Measurements from ENCODE around the gene CHMP4A. TPM values are rescaled to one million over a fixed set of nuclear protein-coding genes. Genes with fewer than 3 reads are reported as not detected.

The CHMP4A gene
- total and polyA plus RNA-seq, 2 of the 13 experiments (the other 11 are each of a cell fraction or from before 2014, with no cell fraction given), result 83.6 to 113 TPM

DNA sequence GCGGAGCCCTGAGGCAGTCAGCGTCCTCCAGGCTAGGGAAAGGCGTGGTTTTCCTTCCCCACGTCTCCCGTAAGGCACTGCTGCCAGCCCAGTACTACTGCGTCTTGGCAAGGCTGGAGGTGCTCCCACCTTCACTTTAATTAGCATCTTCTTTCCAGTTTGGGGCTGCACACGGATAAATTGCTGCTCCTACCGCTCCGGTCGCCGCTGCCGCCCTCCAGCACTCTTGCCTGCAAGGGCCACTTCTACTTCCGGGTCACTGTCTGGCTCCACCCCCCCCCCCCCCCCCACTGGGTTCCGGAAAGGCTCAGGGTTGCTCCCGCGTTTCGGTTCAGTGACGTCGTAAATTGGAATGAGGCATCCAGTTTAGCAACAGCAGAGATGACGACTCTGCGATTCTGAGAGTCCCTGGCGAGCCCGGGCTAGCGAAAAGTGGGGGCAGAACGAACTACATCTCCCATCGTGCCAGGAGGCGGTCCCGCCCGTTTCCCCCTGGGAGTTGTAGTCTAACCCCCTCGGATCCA lies 18.9 kb upstream of the CHMP4A start, which contains the start of gene NEDD8 (continued):
- TF ChIP-seq KMT2A (CRISPR knock-in tag; IDR thresholded peaks at IDR 0.05) (peak; percentile 76), TEF (CRISPR knock-in tag; IDR thresholded peaks at IDR 0.05) (no peak), HOXA7 (CRISPR knock-in tag; IDR thresholded peaks at IDR 0.05) (no peak), ZFX (CRISPR knock-in tag; IDR thresholded peaks at IDR 0.05; ENCODE audit: low read depth) (peak; percentile 91), HCFC1 (IDR thresholded peaks at IDR 0.05; ENCODE audit: low read depth, low read length) (peak; percentile 98), KDM6A (CRISPR knock-in tag; IDR thresholded peaks at IDR 0.05; ENCODE audit: low read depth) (no peak; the same call in none of the 2 replicates), ELF3 (CRISPR knock-in tag; IDR thresholded peaks at IDR 0.05) (peak; percentile 27), ZBTB7A (CRISPR knock-in tag; IDR thresholded peaks at IDR 0.05) (peak; percentile 93), ZNF558 (CRISPR knock-in tag; IDR thresholded peaks at IDR 0.05; ENCODE audit: borderline replicate concordance) (peak; percentile 91; the same call in 1 of the 2 replicates)

GRCh38 chr14:24231263-24232120 lies 18.2 kb upstream of the CHMP4A start:
- H3K9ac ChIP-seq (ENCODE audit: insufficient read depth, low read depth, low read length), result peak overlapping the region; percentile 91
- DNase-seq (ENCODE audit: low spot score) (peak; percentile 40), ATAC-seq (peak; percentile 51), FAIRE-seq (no peak)
- H3K36me3 ChIP-seq (replicated peaks in 1 of 2; ENCODE audit: control insufficient read depth in 1 of 2, insufficient read depth in 2 of 2, low read length in 2 of 2), result peaks cover 12 to 38% of the 10 kb centered on the region in 2 experiments
- in situ Hi-C loops (cut with HindIII; ENCODE audit: extremely low pct_ligation_motif_present, low pct_unique_long_range_greater_than_20kb), result no loop called here
- BruUV-seq (replicated peaks), result TSS peak; percentile 72
- peaks cover 7% of the 10 kb centered on the region; the same call in 1 of the 2 replicates for H4K20me1 ChIP-seq (ENCODE audit: insufficient read depth, low read length)
- CTCF ChIA-PET (ENCODE audit: low intra/inter-chr PET ratio, low total read pairs), result interaction anchor here (0.9 to 2.6 kb wide), 2 partner anchors 11 to 16 kb away, joined by 3 to 7 read pairs; partner anchors contain the start of genes MDP1 and TINF2
- peak overlapping the region; percentile 84 for H3K27ac ChIP-seq (ENCODE audit: extremely low read length, insufficient read depth, low read length)
- H2AFZ ChIP-seq (ENCODE audit: low read length), result peak overlapping the region; percentile 97
- 3% methylated on average over 23 of the region's 23 CpGs for WGBS (ENCODE audit: low lambda C conversion rate)
- peak overlapping the region; percentile 83 to 91 (median 85) for H3K4me3 ChIP-seq (replicated peaks in 1 of 3; ENCODE audit: insufficient read depth in 1 of 3, low read depth in 2 of 3, low read length in 3 of 3)
- intact Hi-C loops (cut with micrococcal nuclease; ENCODE audit: unreplicated experiment), result loop anchor here (1.0 to 10.0 kb wide), 3 partner anchors 15 to 1193 kb away; partner anchors contain the start of genes IPO4 and MDP1
- H3K79me2 ChIP-seq (ENCODE audit: insufficient read depth, low read length), result peaks cover 68% of the 10 kb centered on the region
- H3K4me1 ChIP-seq (ENCODE audit: insufficient read depth, low read length), result peaks cover 54% of the 10 kb centered on the region
- POLR2A ChIA-PET, result interaction anchor here (0.7 to 2.2 kb wide), 11 partner anchors 11 to 95 kb away, joined by 3 to 22 read pairs (median 7); partner anchors contain the start of genes CHMP4A, DHRS1, IPO4 and MDP1
- peak overlapping the region; percentile 96 for H3K4me2 ChIP-seq (ENCODE audit: low read depth, low read length)
- no peaks in the 10 kb centered on the region for H3K9me3 ChIP-seq (ENCODE audit: low read length)
- peaks cover 0 to 4% of the 10 kb centered on the region in 2 experiments; a peak in 1 of 5 replicates for H3K27me3 ChIP-seq (ENCODE audit: control insufficient read depth in 1 of 2, insufficient read depth in 2 of 2, low read length in 2 of 2)
- no peak for TF ChIP-seq ZNF407 (CRISPR knock-in tag; IDR thresholded peaks at IDR 0.05; ENCODE audit: not compliant biosample characterization)
- no peak for TF ChIP-seq TAF15 (IDR thresholded peaks at IDR 0.05; ENCODE audit: low read depth, low read length, poor library complexity, severe bottlenecking)
- TF ChIP-seq ZNF550 (CRISPR knock-in tag; IDR thresholded peaks at IDR 0.05; ENCODE audit: borderline replicate concordance), result 0 out of 2 replicates have a peak, but pooled peaks have one; percentile 63

Measured in HepG2 (cell line).